GM12878 (cell line): ENCODE data around the gene LETM1.

Experiments
- CHD2 ChIP-seq: IDR thresholded peaks from 2 replicates; pipeline ENCODE4 v1.6.1; 2011; ENCODE audit warnings: low read depth, low read length, improper control_type of control experiment, borderline replicate concordance
- RAD21 ChIP-seq: IDR thresholded peaks from 2 replicates; pipeline ENCODE4 v1.6.1; 2011; ENCODE audit warnings: mild to moderate bottlenecking, low read depth, low read length, moderate library complexity; ENCODE audit not compliant: insufficient read depth
- TCF3 ChIP-seq: IDR thresholded peaks from 2 replicates; pipeline ENCODE4 v1.6.1; 2012; ENCODE audit warnings: low read depth, mild to moderate bottlenecking, low read length, borderline replicate concordance; ENCODE audit not compliant: insufficient read depth
- TF ChIP-seq, protein P1 (sequence below), 3 experiments: IDR thresholded peaks in 2 of 3; conservative IDR thresholded peaks in 1 of 3; 2 replicates each; pipeline ENCODE4 v1.5.1; 2011; ENCODE audit warnings: low read depth in 3 of 3, low read length in 3 of 3, mild to moderate bottlenecking in 3 of 3, control low read depth in 2 of 3, moderate library complexity in 2 of 3, inconsistent platforms in 1 of 3, mixed read lengths in 1 of 3; ENCODE audit not compliant: control insufficient read depth in 2 of 3, insufficient read depth in 1 of 3; ENCODE audit errors: extremely low read depth in 1 of 3
- TF ChIP-seq, protein P2 (sequence below): IDR thresholded peaks from 2 replicates; pipeline ENCODE4 v1.6.1; 2011; ENCODE audit warnings: low read depth, low read length, improper control_type of control experiment, borderline replicate concordance
- TF ChIP-seq, protein P3 (sequence below): fragments of 450-650 bp; IDR thresholded peaks from 2 replicates; pipeline ENCODE4 v1.6.1; 2016; ENCODE audit warnings: mild to moderate bottlenecking

DNA sequence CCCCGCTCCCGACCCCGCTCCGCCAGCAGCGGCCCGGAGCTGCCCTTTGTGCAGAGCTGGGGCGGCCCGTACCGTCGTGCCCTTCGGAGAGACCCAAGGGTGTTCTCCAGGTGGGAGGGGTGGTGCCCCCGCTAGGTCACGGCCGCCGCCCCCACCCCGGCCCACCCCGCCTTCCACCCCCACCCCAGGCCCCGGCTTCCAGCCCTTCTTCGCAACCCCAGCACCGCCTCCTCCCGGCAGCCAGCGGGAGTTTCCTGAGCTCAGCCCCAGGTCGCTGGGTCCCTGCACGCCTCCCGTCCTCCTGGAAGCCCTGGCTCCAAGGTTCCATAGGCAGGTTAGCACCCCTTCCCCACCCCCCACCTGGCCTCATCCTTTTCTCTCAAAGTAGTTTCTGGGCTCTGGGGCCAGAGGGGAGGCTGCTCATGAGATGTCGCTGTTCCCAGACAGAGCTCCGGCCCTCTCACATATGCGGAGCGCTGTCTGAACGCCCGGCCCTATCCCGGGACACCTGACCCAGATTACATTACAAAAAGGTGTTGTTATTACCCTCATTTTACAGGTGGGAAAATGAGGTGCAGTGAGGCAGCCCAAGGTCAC, 88.1 kb downstream of the LETM1 start:
- no peak for TF ChIP-seq RAD21
- no peak for TF ChIP-seq TCF3
- TF ChIP-seq, protein P1, sequence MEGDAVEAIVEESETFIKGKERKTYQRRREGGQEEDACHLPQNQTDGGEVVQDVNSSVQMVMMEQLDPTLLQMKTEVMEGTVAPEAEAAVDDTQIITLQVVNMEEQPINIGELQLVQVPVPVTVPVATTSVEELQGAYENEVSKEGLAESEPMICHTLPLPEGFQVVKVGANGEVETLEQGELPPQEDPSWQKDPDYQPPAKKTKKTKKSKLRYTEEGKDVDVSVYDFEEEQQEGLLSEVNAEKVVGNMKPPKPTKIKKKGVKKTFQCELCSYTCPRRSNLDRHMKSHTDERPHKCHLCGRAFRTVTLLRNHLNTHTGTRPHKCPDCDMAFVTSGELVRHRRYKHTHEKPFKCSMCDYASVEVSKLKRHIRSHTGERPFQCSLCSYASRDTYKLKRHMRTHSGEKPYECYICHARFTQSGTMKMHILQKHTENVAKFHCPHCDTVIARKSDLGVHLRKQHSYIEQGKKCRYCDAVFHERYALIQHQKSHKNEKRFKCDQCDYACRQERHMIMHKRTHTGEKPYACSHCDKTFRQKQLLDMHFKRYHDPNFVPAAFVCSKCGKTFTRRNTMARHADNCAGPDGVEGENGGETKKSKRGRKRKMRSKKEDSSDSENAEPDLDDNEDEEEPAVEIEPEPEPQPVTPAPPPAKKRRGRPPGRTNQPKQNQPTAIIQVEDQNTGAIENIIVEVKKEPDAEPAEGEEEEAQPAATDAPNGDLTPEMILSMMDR (IDR thresholded peaks at IDR 0.05 in 2 of 3, conservative IDR thresholded peaks at IDR 0.05 in 1 of 3; ENCODE audit: control insufficient read depth in 2 of 3, extremely low read depth in 1 of 3, insufficient read depth in 1 of 3, low read depth in 3 of 3, low read length in 3 of 3), result peak in 2 of 3 experiments; percentile 7 to 35; a peak in 2 of 6 replicates
- TF ChIP-seq, protein P2, sequence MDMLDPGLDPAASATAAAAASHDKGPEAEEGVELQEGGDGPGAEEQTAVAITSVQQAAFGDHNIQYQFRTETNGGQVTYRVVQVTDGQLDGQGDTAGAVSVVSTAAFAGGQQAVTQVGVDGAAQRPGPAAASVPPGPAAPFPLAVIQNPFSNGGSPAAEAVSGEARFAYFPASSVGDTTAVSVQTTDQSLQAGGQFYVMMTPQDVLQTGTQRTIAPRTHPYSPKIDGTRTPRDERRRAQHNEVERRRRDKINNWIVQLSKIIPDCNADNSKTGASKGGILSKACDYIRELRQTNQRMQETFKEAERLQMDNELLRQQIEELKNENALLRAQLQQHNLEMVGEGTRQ, result no peak
- TF ChIP-seq CHD2, result no peak
- TF ChIP-seq, protein P3, sequence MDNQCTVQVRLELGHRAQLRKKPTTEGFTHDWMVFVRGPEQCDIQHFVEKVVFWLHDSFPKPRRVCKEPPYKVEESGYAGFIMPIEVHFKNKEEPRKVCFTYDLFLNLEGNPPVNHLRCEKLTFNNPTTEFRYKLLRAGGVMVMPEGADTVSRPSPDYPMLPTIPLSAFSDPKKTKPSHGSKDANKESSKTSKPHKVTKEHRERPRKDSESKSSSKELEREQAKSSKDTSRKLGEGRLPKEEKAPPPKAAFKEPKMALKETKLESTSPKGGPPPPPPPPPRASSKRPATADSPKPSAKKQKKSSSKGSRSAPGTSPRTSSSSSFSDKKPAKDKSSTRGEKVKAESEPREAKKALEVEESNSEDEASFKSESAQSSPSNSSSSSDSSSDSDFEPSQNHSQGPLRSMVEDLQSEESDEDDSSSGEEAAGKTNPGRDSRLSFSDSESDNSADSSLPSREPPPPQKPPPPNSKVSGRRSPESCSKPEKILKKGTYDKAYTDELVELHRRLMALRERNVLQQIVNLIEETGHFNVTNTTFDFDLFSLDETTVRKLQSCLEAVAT, result no peak
